K562 (cell line): ENCODE measurements around the gene BRD7. TPM values are rescaled to one million over a fixed set of nuclear protein-coding genes. Genes with fewer than 3 reads are reported as not detected.

Experiments used
- ATAC-seq: fragments of 200-7000 bp; cut with Tn5 transposase; 3 replicates; pipeline ENCODE4 v1.9.1; 2020; ENCODE audit warnings: moderate library complexity
- BruUV-seq: library from RNA; stranded (reverse); fragments of 400-500 nt; replicated peaks from 2 replicates; lab custom pipeline; 2021; lab: Mats Ljungman, UMichigan
- CTCF ChIA-PET: fragments of 300-600 bp; formaldehyde crosslinking; extraction: SDS; loops from one replicate; lab custom pipeline; 2021; ENCODE audit warnings: low intra/inter-chr PET ratio; lab: Yijun Ruan, JAX
- POLR2A ChIA-PET: fragments of 300-600, 350-650 bp; sonication (Branson Sonifier 250); formaldehyde crosslinking; extraction: SDS; loops from one replicate; lab custom pipeline; 2021; ENCODE audit warnings: antibody characterized with exemption, inconsistent platforms; lab: Yijun Ruan, JAX
- DNase-seq, 4 experiments: peaks; one replicate each; pipeline versions ENCODE4 v3.0.0 to v3.0.0-alpha.2; 2011 to 2018; ENCODE audit warnings: low spot score in 3 of 4, mixed read lengths in 3 of 4; ENCODE audit errors: extremely low read depth in 1 of 4
- FAIRE-seq: peaks from 2 replicates; lab custom pipeline; 2011; peaks lifted over from hg19 to GRCh38; lab: Jason Lieb, UNC
- H2AFZ ChIP-seq: 2 replicates; pipeline ENCODE4 v1.6.0; 2011; ENCODE audit warnings: low read depth, low read length, control low read depth, inconsistent platforms
- H3K27ac ChIP-seq: fragments of 200-600 bp; 3 replicates; pipeline ENCODE4 v1.8.0; 2011; ENCODE audit warnings: low read depth, mild to moderate bottlenecking, control low read depth, inconsistent platforms, low read length, moderate library complexity, mixed read lengths; ENCODE audit errors: extremely low read depth
- H3K27me3 ChIP-seq, 2 experiments: fragments of 300-600 bp in 1 of 2; 2 replicates in 1 of 2; 3 replicates in 1 of 2; pipeline versions ENCODE4 v1.6.0 to v1.8.0; 2011; ENCODE audit warnings: inconsistent platforms in 2 of 2, low read length in 2 of 2, mild to moderate bottlenecking in 1 of 2, mixed read lengths in 1 of 2, moderate library complexity in 1 of 2; ENCODE audit not compliant: control insufficient read depth in 2 of 2, insufficient read depth in 2 of 2
- H3K36me3 ChIP-seq: fragments of 300-600 bp; 3 replicates; pipeline ENCODE4 v1.8.0; 2011; ENCODE audit warnings: mild to moderate bottlenecking, low read length, inconsistent platforms; ENCODE audit not compliant: control insufficient read depth, insufficient read depth
- H3K4me1 ChIP-seq, 2 experiments: fragments of 200-600 bp in 1 of 2; replicated peaks in 1 of 2; 2 replicates in 1 of 2; 3 replicates in 1 of 2; pipeline versions ENCODE4 v1.5.1 to v1.8.0; 2011; ENCODE audit warnings: inconsistent platforms in 2 of 2, low read length in 2 of 2, mild to moderate bottlenecking in 1 of 2, mixed read lengths in 1 of 2, moderate library complexity in 1 of 2; ENCODE audit not compliant: control insufficient read depth in 2 of 2, insufficient read depth in 2 of 2
- H3K4me2 ChIP-seq: 2 replicates; pipeline ENCODE4 v1.6.1; 2011; ENCODE audit warnings: low read length, control low read depth, inconsistent platforms, mixed read lengths; ENCODE audit not compliant: insufficient read depth
- H3K4me3 ChIP-seq: fragments of 200-600 bp; sonication (generic), shearing (Covaris generic); 2 replicates; pipeline ENCODE4 v1.5.1; 2016; ENCODE audit warnings: control low read depth, inconsistent platforms
- H3K79me2 ChIP-seq: fragments of 200-600 bp; 3 replicates; pipeline ENCODE4 v1.8.0; 2011; ENCODE audit warnings: low read length, inconsistent platforms; ENCODE audit not compliant: control insufficient read depth, insufficient read depth
- H3K9ac ChIP-seq, 2 experiments: 2 replicates each; pipeline versions ENCODE4 v1.6.0 to v1.6.1; 2011; ENCODE audit warnings: low read depth in 2 of 2, low read length in 2 of 2, control low read depth in 1 of 2, inconsistent platforms in 1 of 2, mild to moderate bottlenecking in 1 of 2, mixed read lengths in 1 of 2; ENCODE audit not compliant: insufficient read depth in 1 of 2
- H3K9me1 ChIP-seq: one replicate; pipeline ENCODE4 v1.6.0; 2011; ENCODE audit warnings: inconsistent platforms, mild to moderate bottlenecking, low read length, moderate library complexity; ENCODE audit not compliant: control insufficient read depth, insufficient read depth
- H3K9me3 ChIP-seq: replicated peaks from 2 replicates; pipeline ENCODE4 v1.5.1; 2011; ENCODE audit warnings: low read depth, low read length, inconsistent platforms; ENCODE audit not compliant: control insufficient read depth, insufficient read depth
- H4K20me1 ChIP-seq: replicated peaks from 2 replicates; pipeline ENCODE4 v1.6.1; 2011; ENCODE audit warnings: low read length, inconsistent platforms, mixed read lengths; ENCODE audit not compliant: control insufficient read depth, insufficient read depth
- ADNP ChIP-seq: fragments of 200-800 bp; sonication (Bioruptor generic); IDR thresholded peaks from 2 replicates; pipeline ENCODE4 v1.6.1; 2016; ENCODE audit warnings: missing genetic modification characterization, missing compliant biosample characterization
- ARID1B ChIP-seq: fragments of 450-650 bp; IDR thresholded peaks from 2 replicates; pipeline ENCODE4 v1.6.1; 2016; ENCODE audit warnings: antibody characterized with exemption, mild to moderate bottlenecking, inconsistent platforms
- ETV5 ChIP-seq: sonication (generic); formaldehyde crosslinking; IDR thresholded peaks from 2 replicates; pipeline ENCODE4 v1.4.0; 2020; ENCODE audit warnings: low read depth, mild to moderate bottlenecking, missing genetic modification reagents
- KDM1A ChIP-seq, 2 experiments: fragments of 450-650 bp; IDR thresholded peaks; 2 replicates each; pipeline ENCODE4 v1.6.1; 2016; ENCODE audit warnings: mild to moderate bottlenecking in 2 of 2
- RBFOX2 ChIP-seq: fragments of 200-400 bp; formaldehyde crosslinking; IDR thresholded peaks from 2 replicates; pipeline ENCODE4 v1.6.1; 2017; ENCODE audit warnings: low read depth, mild to moderate bottlenecking, low read length, moderate library complexity
- RBM25 ChIP-seq: fragments of 200-400 bp; formaldehyde crosslinking; IDR thresholded peaks from 2 replicates; pipeline ENCODE4 v1.6.1; 2018; ENCODE audit warnings: low read length, low read depth, moderate library complexity; ENCODE audit not compliant: severe bottlenecking
- XRCC5 ChIP-seq: fragments of 200-400 bp; formaldehyde crosslinking; IDR thresholded peaks from 2 replicates; pipeline ENCODE4 v1.6.1; 2017; ENCODE audit warnings: low read depth, mild to moderate bottlenecking, low read length
- WGBS: fragments of 100-300 bp; shearing (Covaris generic); methylation state at CpG from one replicate; pipeline ENCODE4 v1.1.6; 2016; ENCODE audit warnings: low coverage, mixed read lengths; ENCODE audit not compliant: insufficient coverage; ENCODE audit errors: missing lambda C conversion rate; 5-methylcytosine and 5-hydroxymethylcytosine counted together
- in situ Hi-C: fragments of 300-500 bp; cut with MboI; formaldehyde crosslinking; loops from 4 replicates; pipeline ENCODE4 v1.15.0; 2018; ENCODE audit warnings: inconsistent platforms, mixed read lengths
- intact Hi-C: fragments of 100-400 bp; cut with micrococcal nuclease; formaldehyde crosslinking; loops from 2 replicates; pipeline ENCODE4 v1.14.2; 2022
- polyA plus RNA-seq, 8 experiments: library from polyadenylated mRNA; depleted of rRNA in 4 of 8; stranded (reverse) in 5 of 8; unstranded in 3 of 8; fragments of >200 nt; fragmentation: Nextera tagmentation in 2 of 8; fragmentation: Illumina TruSeq in 1 of 8; extraction: Ambion mirVana in 2 of 8; extraction: Trizol in 1 of 8; gene quantifications; 2 replicates each; pipeline versions ENCODE4 v1.2.1 to v1.2.3, GENCODE V29; 2011 to 2014; ENCODE audit warnings: inconsistent platforms in 1 of 8, missing spikeins in 1 of 8
- total RNA-seq, 7 experiments: library from RNA; depleted of rRNA in 6 of 7; stranded (reverse); fragments of >200 nt in 6 of 7; fragmentation: Illumina TruSeq in 2 of 7; extraction: Trizol in 2 of 7; gene quantifications; 2 replicates each; pipeline versions ENCODE4 v1.2.1 to v1.2.3, GENCODE V29; 2011 to 2021; ENCODE audit warnings: low replicate concordance in 1 of 7

Gene BRD7
- total and polyA plus RNA-seq, 9 of the 15 experiments (the other 6 are each of a cell fraction or from before 2014, with no cell fraction given): 20.6 to 101 (median 68.7) TPM

GRCh38 chr16:50270510-50271147 lies 98.2 kb downstream of the BRD7 start:
- DNase-seq (no peak), FAIRE-seq (no peak), ATAC-seq (no peak)
- BruUV-seq: no TSS peak
- H3K27ac ChIP-seq: peak overlapping the region; percentile 31; the same call in 1 of the 3 replicates
- TF ChIP-seq KDM1A (IDR thresholded peaks at IDR 0.05) (peak; percentile 26 to 36; a peak in 2 of 4 replicates), ARID1B (no peak), ETV5 (CRISPR knock-in tag) (no peak), ADNP (tag) (peak; percentile 44; the same call in 1 of the 2 replicates), RBFOX2 (peak; percentile 9; the same call in 1 of the 2 replicates), RBM25 (peak; percentile 53), XRCC5 (no peak)
- no peak overlapping the region for H3K4me2 ChIP-seq
- no peak overlapping the region for H2AFZ ChIP-seq
- ChIA-PET POLR2A (interaction anchor here (1.7 to 2.3 kb wide), 2 partner anchors 16 to 20 kb away, joined by 4 to 7 read pairs; no protein-coding TSS in a partner anchor), CTCF (no interaction called here)
- peaks cover 19% of the 10 kb centered on the region; the same call in 1 of the 2 replicates for H4K20me1 ChIP-seq
- peaks cover 3% of the 10 kb centered on the region for H3K9me1 ChIP-seq
- no peaks in the 10 kb centered on the region for H3K9me3 ChIP-seq
- intact Hi-C loops: no loop called here
- H3K9ac ChIP-seq: peak overlapping the region in 1 of 2 experiments; percentile 80; a peak in 1 of 4 replicates
- peaks cover 41 to 87% of the 10 kb centered on the region in 2 experiments for H3K4me1 ChIP-seq
- peaks cover 100% of the 10 kb centered on the region for H3K79me2 ChIP-seq
- WGBS: 92% methylated on average over 13 of the region's 13 CpGs
- H3K27me3 ChIP-seq: no peaks in the 10 kb centered on the region
- in situ Hi-C loops: loop anchor here (25.0 kb wide), 1 partner anchor 1658 kb away; the partner anchor contains the start of gene N4BP1
- no peak overlapping the region for H3K4me3 ChIP-seq
- peaks cover 48% of the 10 kb centered on the region; the same call in 2 of the 3 replicates for H3K36me3 ChIP-seq
